Uterus (tissue), 4 donors: ENCODE measurements around the gene IGF2BP1. TPM values are rescaled to one million over a fixed set of nuclear protein-coding genes. Genes with fewer than 3 reads are reported as not detected.
"Not testable (repeated sequence)": the region's sequence is repeated elsewhere in the genome, so short reads cannot be mapped to it uniquely, and the experiment has no call there.

ENCODE experiments used
- DNase-seq, 2 donors: peaks; one replicate each; pipeline ENCODE4 v3.0.0-alpha.2; 2019 to 2020
- H3K27ac ChIP-seq, 2 donors: fragments of 200-600 bp; sonication (generic); 1 replicate in 1 of 2; 2 replicates in 1 of 2; pipeline ENCODE4 v1.5.1; 2016 to 2018
- H3K27me3 ChIP-seq, 2 donors: fragments of 200-600 bp; sonication (generic); one replicate each; pipeline ENCODE4 v1.5.1; 2018 to 2019; ENCODE audit warnings: control low read depth in 1 of 2
- H3K36me3 ChIP-seq, 2 donors: fragments of 200-600 bp; sonication (generic); one replicate each; pipeline ENCODE4 v1.5.1; 2019; ENCODE audit warnings: control low read depth in 1 of 2
- H3K4me1 ChIP-seq, 2 donors: fragments of 200-600 bp; sonication (generic); one replicate each; pipeline ENCODE4 v1.5.1; 2018 to 2019; ENCODE audit warnings: control low read depth in 1 of 2
- H3K4me3 ChIP-seq, 2 donors: fragments of 200-600 bp; sonication (generic); 1 replicate in 1 of 2; 2 replicates in 1 of 2; pipeline ENCODE4 v1.5.1; 2018 to 2019; ENCODE audit warnings: mild to moderate bottlenecking in 1 of 2
- H3K9me3 ChIP-seq, 2 donors: fragments of 200-600 bp; sonication (generic); one replicate each; pipeline ENCODE4 v1.5.1; 2019; ENCODE audit warnings: control low read depth in 1 of 2
- POLR2A ChIP-seq, 2 donors: fragments of 450-650 bp; IDR thresholded peaks; one replicate each; pipeline ENCODE4 v1.6.1; 2016; ENCODE audit warnings: antibody characterized with exemption in 2 of 2, mild to moderate bottlenecking in 1 of 2, moderate library complexity in 1 of 2
- intact Hi-C: fragments of 100-400 bp; cut with DNase I; formaldehyde crosslinking; loops from one replicate; pipeline ENCODE4 v1.15.1; 2023; ENCODE audit warnings: low total_unique reads
- small RNA-seq: library from RNA; depleted of rRNA; stranded (forward); fragments of <200 nt; gene quantifications from one replicate; pipeline ENCODE3, GENCODE V24; 2016
- total RNA-seq, 4 donors: library from RNA; depleted of rRNA in 3 of 4; stranded (reverse); fragments of >200 nt in 3 of 4; gene quantifications; one replicate each; pipeline versions ENCODE4 v1.1.0 to v1.2.4, GENCODE V29; 2014 to 2023
- TF ChIP-seq, protein P1 (sequence below), 4 experiments: fragments of 200-600 bp in 2 of 4; fragments of 450-650 bp in 2 of 4; sonication (generic) in 2 of 4; IDR thresholded peaks; one replicate each; pipeline ENCODE4 v1.5.1; 2016 to 2019; ENCODE audit warnings: antibody characterized with exemption in 4 of 4, mild to moderate bottlenecking in 2 of 4, moderate library complexity in 1 of 4
- donor health status: DM: yes; HTN: yes; CAD: no.

IGF2BP1 gene
- total RNA-seq, 4 donors from 2014 or later, result under 0.01 to 1.8 TPM; not detected in 2

DNA sequence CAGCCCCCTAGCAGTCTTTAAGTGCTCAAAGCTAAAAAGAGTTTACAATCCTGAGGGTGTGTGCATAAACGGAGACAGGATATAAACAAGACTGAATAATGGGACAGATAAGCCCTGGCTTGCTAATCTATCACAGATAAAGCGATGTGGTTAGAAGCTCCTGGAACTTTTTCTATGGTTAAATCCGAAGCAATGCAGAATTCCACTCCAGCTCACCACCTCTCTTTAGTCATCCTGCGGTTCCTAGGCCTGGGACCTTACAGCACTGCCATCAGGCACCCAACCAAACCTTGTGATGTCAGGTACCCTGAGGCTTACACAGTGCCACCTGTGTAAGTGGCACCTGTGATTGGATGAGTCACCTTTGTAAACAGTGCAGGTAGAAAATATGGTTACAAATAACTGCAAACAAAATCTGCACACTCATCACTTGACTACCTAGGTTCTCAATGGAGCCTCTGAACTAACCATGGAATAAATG lies 103.9 kb downstream of the IGF2BP1 start:
- H3K4me1 ChIP-seq, result no peaks in the 10 kb centered on the region
- no peak for DNase-seq
- H3K4me3 ChIP-seq, result no peak overlapping the region
- H3K36me3 ChIP-seq, result no peaks in the 10 kb centered on the region
- intact Hi-C loops, result no loop called here
- H3K9me3 ChIP-seq, result no peaks in the 10 kb centered on the region
- H3K27me3 ChIP-seq, result no peaks in the 10 kb centered on the region
- no peak for TF ChIP-seq POLR2A (IDR thresholded peaks at IDR 0.05)
- TF ChIP-seq, protein P1, sequence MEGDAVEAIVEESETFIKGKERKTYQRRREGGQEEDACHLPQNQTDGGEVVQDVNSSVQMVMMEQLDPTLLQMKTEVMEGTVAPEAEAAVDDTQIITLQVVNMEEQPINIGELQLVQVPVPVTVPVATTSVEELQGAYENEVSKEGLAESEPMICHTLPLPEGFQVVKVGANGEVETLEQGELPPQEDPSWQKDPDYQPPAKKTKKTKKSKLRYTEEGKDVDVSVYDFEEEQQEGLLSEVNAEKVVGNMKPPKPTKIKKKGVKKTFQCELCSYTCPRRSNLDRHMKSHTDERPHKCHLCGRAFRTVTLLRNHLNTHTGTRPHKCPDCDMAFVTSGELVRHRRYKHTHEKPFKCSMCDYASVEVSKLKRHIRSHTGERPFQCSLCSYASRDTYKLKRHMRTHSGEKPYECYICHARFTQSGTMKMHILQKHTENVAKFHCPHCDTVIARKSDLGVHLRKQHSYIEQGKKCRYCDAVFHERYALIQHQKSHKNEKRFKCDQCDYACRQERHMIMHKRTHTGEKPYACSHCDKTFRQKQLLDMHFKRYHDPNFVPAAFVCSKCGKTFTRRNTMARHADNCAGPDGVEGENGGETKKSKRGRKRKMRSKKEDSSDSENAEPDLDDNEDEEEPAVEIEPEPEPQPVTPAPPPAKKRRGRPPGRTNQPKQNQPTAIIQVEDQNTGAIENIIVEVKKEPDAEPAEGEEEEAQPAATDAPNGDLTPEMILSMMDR (IDR thresholded peaks at IDR 0.05), result no peak
- no peak overlapping the region for H3K27ac ChIP-seq

DNA sequence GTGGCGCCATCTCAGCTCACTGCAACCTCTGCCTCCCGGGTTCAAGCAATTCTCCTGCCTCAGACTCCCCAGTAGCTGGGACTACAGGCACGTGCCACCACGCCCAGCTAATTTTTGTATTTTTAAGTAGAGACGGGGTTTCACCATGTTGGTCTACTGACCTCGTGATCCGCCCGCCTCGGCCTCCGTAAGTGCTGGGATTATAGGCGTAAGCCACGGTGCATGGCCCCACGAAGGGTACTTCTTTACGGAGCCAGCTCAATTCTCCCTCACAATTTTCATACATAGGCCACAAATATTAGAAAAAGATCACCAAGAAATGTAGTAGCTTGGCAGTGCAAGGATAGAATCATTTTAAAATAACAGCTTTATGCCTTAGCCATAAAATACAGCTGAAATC lies 106.2 kb downstream of the IGF2BP1 start:
- H3K27ac ChIP-seq, H3K4me3 ChIP-seq, H3K36me3 ChIP-seq, H3K4me1 ChIP-seq, H3K27me3 ChIP-seq, DNase-seq, H3K9me3 ChIP-seq, intact Hi-C loops: not testable (repeated sequence)

DNA sequence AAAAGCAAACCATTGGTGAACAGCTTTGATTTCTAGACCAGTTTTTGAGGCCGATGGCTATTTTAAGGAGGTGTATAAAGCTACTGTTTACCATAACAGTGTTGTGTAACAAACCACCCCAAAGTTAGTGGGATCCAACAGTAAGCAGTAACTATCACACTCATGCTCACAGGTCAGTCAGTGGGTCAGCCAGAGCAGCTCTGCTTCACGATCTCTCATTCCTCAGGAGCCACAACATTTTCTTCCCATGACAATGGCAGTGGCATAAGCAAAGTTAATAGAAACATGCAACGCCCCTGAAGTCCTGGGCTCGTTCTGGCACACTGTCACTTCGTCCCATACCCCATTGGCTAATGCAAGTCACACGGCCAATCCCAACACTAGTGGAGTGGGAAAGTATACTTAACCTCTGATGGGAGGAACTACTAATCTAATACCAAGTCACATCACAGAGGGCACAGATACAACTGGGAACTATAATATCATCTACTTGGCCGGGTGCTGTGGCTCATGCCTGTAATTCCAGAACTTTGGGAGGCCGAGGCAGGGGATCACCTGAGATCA lies 107.4 kb downstream of the IGF2BP1 start:
- Histone ChIP-seq H3K9me3 (no peaks in the 10 kb centered on the region), H3K27me3 (no peaks in the 10 kb centered on the region), H3K36me3 (no peaks in the 10 kb centered on the region), H3K27ac (no peak overlapping the region), H3K4me1 (no peaks in the 10 kb centered on the region), H3K4me3 (no peak overlapping the region)
- intact Hi-C loops, result no loop called here
- DNase-seq, result no peak
- TF ChIP-seq, protein P1 (IDR thresholded peaks at IDR 0.05), result no peak
- TF ChIP-seq POLR2A (IDR thresholded peaks at IDR 0.05), result no peak

Small RNAs within 50 kb of the gene (small RNA-seq; reads per million reads assigned to genes)
- gene RF00017 (not detected), gene RF01210 (not detected), gene RNU1-42P (not detected), gene RNU6-826P (not detected)

Other genes starting within 250 kb of the IGF2BP1 start
- gene TTLL6, start 180.2 kb upstream of the IGF2BP1 start, total RNA-seq, result under 1 TPM in 2 of 4 donors, not detected in 2; 0.41 to 0.91 TPM
- 100 to 1,000 TPM in 2 of 4 donors, 10 to 100 TPM in 2; 40.9 to 318 (median 118) TPM for gene CALCOCO2, start 166.3 kb upstream of the IGF2BP1 start, total RNA-seq
- gene ATP5MC1, start 104.6 kb upstream of the IGF2BP1 start, total RNA-seq, result 10 to 100 TPM; 12.8 to 45.9 (median 23.8) TPM
- 10 to 100 TPM; 25.0 to 77.9 (median 59.4) TPM for gene UBE2Z, start 89.0 kb upstream of the IGF2BP1 start, total RNA-seq
- gene SNF8, start 52.5 kb upstream of the IGF2BP1 start, total RNA-seq, result 10 to 100 TPM in 3 of 4 donors, 1 to 10 TPM in 1; 6.9 to 64.6 (median 38.4) TPM
- gene GIP, start 28.8 kb upstream of the IGF2BP1 start, total RNA-seq, result not detected
- under 1 TPM in 3 of 4 donors, not detected in 1; under 0.01 to 0.18 (median 0.07) TPM for gene B4GALNT2, start 135.4 kb downstream of the IGF2BP1 start, total RNA-seq
- 1 to 10 TPM in 2 of 4 donors, not detected in 2; 5.5 to 6.7 TPM for gene GNGT2, start 213.2 kb downstream of the IGF2BP1 start, total RNA-seq
- 10 to 100 TPM in 2 of 4 donors, 1 to 10 TPM in 2; 5.9 to 32.9 (median 13.9) TPM for gene ABI3, start 213.3 kb downstream of the IGF2BP1 start, total RNA-seq
- gene PHOSPHO1, start 233.4 kb downstream of the IGF2BP1 start, total RNA-seq, result 1 to 10 TPM in 1 of 4 donors, under 1 TPM in 1, not detected in 2; 0.40 to 2.4 TPM